HCT116 (cell line): ENCODE data around the gene FAM171A1.

Source experiments
- CTCF ChIP-seq, 3 experiments: fragments of 200-600 bp in 1 of 3; sonication (generic) in 1 of 3; IDR thresholded peaks in 2 of 3; conservative IDR thresholded peaks in 1 of 3; 2 replicates each; pipeline ENCODE4 v1.5.1; 2012 to 2017; ENCODE audit warnings: low read depth in 2 of 3, low read length in 2 of 3, antibody characterized with exemption in 1 of 3, borderline replicate concordance in 1 of 3, control low read depth in 1 of 3, mild to moderate bottlenecking in 1 of 3, mixed read lengths in 1 of 3, mixed run types in 1 of 3, moderate library complexity in 1 of 3; ENCODE audit not compliant: insufficient read depth in 1 of 3
- EZH2 ChIP-seq: fragments of 200-600 bp; sonication (generic); IDR thresholded peaks from 2 replicates; pipeline ENCODE4 v1.6.1; 2017; ENCODE audit warnings: antibody characterized with exemption, mixed run types
- SIN3A ChIP-seq: IDR thresholded peaks from 2 replicates; pipeline ENCODE4 v1.6.1; 2012; ENCODE audit warnings: low read depth
- SRF ChIP-seq: IDR thresholded peaks from 2 replicates; pipeline ENCODE4 v1.6.1; 2012; ENCODE audit warnings: low read depth
- ZFX ChIP-seq: fragments of 450-650 bp; IDR thresholded peaks from 2 replicates; pipeline ENCODE4 v1.6.1; 2017

GRCh38 chr10:15220445-15220844 is 150.6 kb downstream of the FAM171A1 start:
- TF ChIP-seq EZH2 = no peak
- TF ChIP-seq CTCF (IDR thresholded peaks at IDR 0.05 in 2 of 3, conservative IDR thresholded peaks at IDR 0.05 in 1 of 3; ENCODE audit: borderline replicate concordance in 1 of 3, insufficient read depth in 1 of 3, low read depth in 2 of 3, low read length in 2 of 3) = no peak
- no peak for TF ChIP-seq SRF
- TF ChIP-seq SIN3A = no peak
- no peak for TF ChIP-seq ZFX
